H9 (cell line): Measurements from ENCODE around the gene PNPLA1. TPM values are rescaled to one million over a fixed set of nuclear protein-coding genes. Genes with fewer than 3 reads are reported as not detected.

Source experiments
- DNase-seq: peaks from one replicate; pipeline ENCODE4 v3.0.0-alpha.2; 2017
- H2AFZ ChIP-seq: one replicate; pipeline ENCODE4 v1.6.1; 2013; ENCODE audit warnings: mild to moderate bottlenecking, low read length, control low read depth, moderate library complexity
- H2AK5ac ChIP-seq: 2 replicates; pipeline ENCODE4 v1.6.1; 2013; ENCODE audit warnings: low read length, control low read depth, mixed read lengths; ENCODE audit not compliant: insufficient read length
- H2BK120ac ChIP-seq: one replicate; pipeline ENCODE4 v1.6.1; 2013; ENCODE audit warnings: low read depth, mild to moderate bottlenecking, low read length, control low read depth, inconsistent platforms; ENCODE audit not compliant: poor library complexity, severe bottlenecking
- H2BK12ac ChIP-seq: 2 replicates; pipeline ENCODE4 v1.6.1; 2013; ENCODE audit warnings: low read length, control low read depth, mixed read lengths, low read depth; ENCODE audit not compliant: insufficient read length
- H2BK15ac ChIP-seq: 2 replicates; pipeline ENCODE4 v1.6.1; 2013; ENCODE audit warnings: low read depth, low read length, control low read depth
- H2BK20ac ChIP-seq: one replicate; pipeline ENCODE4 v1.6.1; 2013; ENCODE audit warnings: low read depth, mild to moderate bottlenecking, low read length, control low read depth, inconsistent platforms; ENCODE audit not compliant: poor library complexity, severe bottlenecking
- H2BK5ac ChIP-seq: 2 replicates; pipeline ENCODE4 v1.6.1; 2013; ENCODE audit warnings: low read length, control low read depth, mixed read lengths; ENCODE audit not compliant: insufficient read length
- H3K14ac ChIP-seq: 2 replicates; pipeline ENCODE4 v1.6.1; 2013; ENCODE audit warnings: low read length, control low read depth; ENCODE audit not compliant: insufficient read depth
- H3K18ac ChIP-seq: 2 replicates; pipeline ENCODE4 v1.6.1; 2013; ENCODE audit warnings: low read depth, mild to moderate bottlenecking, mixed read lengths, low read length, control low read depth; ENCODE audit not compliant: insufficient read length
- H3K23ac ChIP-seq: 2 replicates; pipeline ENCODE4 v1.6.1; 2013; ENCODE audit warnings: low read length, control low read depth, mixed read lengths, low read depth; ENCODE audit not compliant: insufficient read length
- H3K23me2 ChIP-seq: 2 replicates; pipeline ENCODE4 v1.6.1; 2013; ENCODE audit warnings: low read depth, mild to moderate bottlenecking, mixed read lengths, low read length, control low read depth; ENCODE audit not compliant: insufficient read length, poor library complexity, severe bottlenecking
- H3K27ac ChIP-seq: 2 replicates; pipeline ENCODE4 v1.5.1; 2013; ENCODE audit warnings: low read length, control low read depth, mixed read lengths, low read depth; ENCODE audit not compliant: insufficient read length
- H3K27me3 ChIP-seq: 2 replicates; pipeline ENCODE4 v1.6.1; 2013; ENCODE audit warnings: low read length, control low read depth, inconsistent platforms; ENCODE audit not compliant: insufficient read depth
- H3K4ac ChIP-seq: 2 replicates; pipeline ENCODE4 v1.6.1; 2013; ENCODE audit warnings: low read depth, mild to moderate bottlenecking, control low read depth, inconsistent platforms, low read length, moderate library complexity
- H3K4me1 ChIP-seq: 2 replicates; pipeline ENCODE4 v1.6.1; 2013; ENCODE audit warnings: low read length, control low read depth, inconsistent platforms; ENCODE audit not compliant: insufficient read depth
- H3K4me2 ChIP-seq: 2 replicates; pipeline ENCODE4 v1.6.1; 2013; ENCODE audit warnings: low read length, control low read depth, mixed read lengths; ENCODE audit not compliant: insufficient read length, insufficient read depth
- H3K56ac ChIP-seq: 2 replicates; pipeline ENCODE4 v1.6.1; 2013; ENCODE audit warnings: low read depth, mild to moderate bottlenecking, mixed read lengths, low read length, control low read depth; ENCODE audit not compliant: insufficient read length
- H3K79me1 ChIP-seq: 2 replicates; pipeline ENCODE4 v1.6.1; 2013; ENCODE audit warnings: low read depth, mild to moderate bottlenecking, moderate library complexity, low read length, control low read depth, inconsistent platforms; ENCODE audit not compliant: insufficient read depth, poor library complexity, severe bottlenecking
- H3K79me2 ChIP-seq: 2 replicates; pipeline ENCODE4 v1.6.1; 2013; ENCODE audit warnings: low read length, control low read depth, inconsistent platforms; ENCODE audit not compliant: insufficient read depth
- H3K9ac ChIP-seq: 2 replicates; pipeline ENCODE4 v1.6.1; 2013; ENCODE audit warnings: low read length, control low read depth, mixed read lengths; ENCODE audit not compliant: insufficient read length; ENCODE audit errors: extremely low read depth
- H3K9me3 ChIP-seq: one replicate; pipeline ENCODE4 v1.6.1; 2013; ENCODE audit warnings: low read depth, low read length, inconsistent platforms; ENCODE audit not compliant: control insufficient read depth
- H3T11ph ChIP-seq: one replicate; pipeline ENCODE4 v1.6.1; 2013; ENCODE audit warnings: mild to moderate bottlenecking, low read length, control low read depth, inconsistent platforms
- H4K20me1 ChIP-seq: one replicate; pipeline ENCODE4 v1.6.1; 2013; ENCODE audit not compliant: control insufficient read depth, insufficient read length, insufficient read depth
- H4K5ac ChIP-seq: 2 replicates; pipeline ENCODE4 v1.6.1; 2013; ENCODE audit warnings: low read depth, mild to moderate bottlenecking, mixed read lengths, low read length, control low read depth; ENCODE audit not compliant: insufficient read length
- H4K8ac ChIP-seq: replicated peaks from 2 replicates; pipeline ENCODE4 v1.6.1; 2013; ENCODE audit warnings: low read length, control low read depth, mixed read lengths, low read depth; ENCODE audit not compliant: insufficient read length
- H4K91ac ChIP-seq: 2 replicates; pipeline ENCODE4 v1.6.1; 2013; ENCODE audit warnings: low read depth, mild to moderate bottlenecking, moderate library complexity, mixed read lengths, low read length, control low read depth; ENCODE audit not compliant: insufficient read length
- H3K27ac Mint-ChIP-seq, 3 experiments: 2 replicates in 2 of 3; 3 replicates in 1 of 3; pipeline ENCODE4 v1.8.0; 2020 to 2021; ENCODE audit warnings: mixed read lengths in 3 of 3, mild to moderate bottlenecking in 1 of 3, moderate library complexity in 1 of 3
- H3K27me3 Mint-ChIP-seq: 2 replicates; pipeline ENCODE4 v1.8.0; 2021; ENCODE audit warnings: low read depth, mild to moderate bottlenecking, moderate library complexity, mixed read lengths
- H3K36me3 Mint-ChIP-seq, 3 experiments: 2 replicates in 2 of 3; 3 replicates in 1 of 3; pipeline ENCODE4 v1.8.0; 2020 to 2021; ENCODE audit warnings: low read depth in 3 of 3, mixed read lengths in 3 of 3; ENCODE audit not compliant: insufficient read depth in 1 of 3
- H3K4me1 Mint-ChIP-seq, 2 experiments: 2 replicates each; pipeline ENCODE4 v1.8.0; 2020; ENCODE audit warnings: mixed read lengths in 2 of 2
- H3K4me3 Mint-ChIP-seq, 2 experiments: 2 replicates in 1 of 2; 3 replicates in 1 of 2; pipeline ENCODE4 v1.8.0; 2020 to 2021; ENCODE audit warnings: mild to moderate bottlenecking in 2 of 2, mixed read lengths in 2 of 2, moderate library complexity in 1 of 2
- H3K9me3 Mint-ChIP-seq, 2 experiments: 2 replicates in 1 of 2; 3 replicates in 1 of 2; pipeline ENCODE4 v1.8.0; 2020; ENCODE audit warnings: mild to moderate bottlenecking in 2 of 2, mixed read lengths in 2 of 2, moderate library complexity in 1 of 2
- WGBS: extraction: QIAGEN DNeasy Blood & Tissue Kit; methylation state at CpG from one replicate; pipeline ENCODE4 v1.1.7; 2013; ENCODE audit warnings: missing lambda C conversion rate, low lambda C conversion rate, mixed read lengths; ENCODE audit not compliant: insufficient read length; ENCODE audit errors: extremely low coverage; 5-methylcytosine and 5-hydroxymethylcytosine counted together
- total RNA-seq: library from RNA; stranded (reverse); gene quantifications from 2 replicates; pipeline ENCODE4 v1.2.1, GENCODE V29; 2021
- TF ChIP-seq, protein P1 (sequence below): fragments of 200-600 bp; sonication (generic); conservative IDR thresholded peaks from 3 replicates; pipeline ENCODE4 v1.8.0; 2021; ENCODE audit warnings: antibody characterized with exemption, mild to moderate bottlenecking

PNPLA1 gene
- total RNA-seq, 1 experiment from 2014 or later = 0.09 TPM

DNA sequence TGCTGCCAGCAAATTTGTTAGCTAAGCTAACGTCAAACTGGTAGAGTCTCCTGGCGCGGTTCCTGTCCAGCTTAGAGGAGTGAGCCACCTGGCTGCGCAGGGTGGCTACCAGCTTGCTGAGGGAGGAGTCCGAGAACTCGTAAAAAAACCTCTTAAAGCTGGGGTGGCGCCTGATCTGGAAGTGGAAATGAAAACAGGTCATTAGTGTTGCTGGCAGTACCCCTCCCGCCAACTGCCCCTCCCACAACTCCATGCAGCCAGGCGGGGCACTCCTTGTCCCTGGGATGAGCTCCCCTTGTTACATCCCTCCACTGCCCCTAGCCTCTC, 49.5 kb downstream of the PNPLA1 start:
- Histone ChIP-seq H2AFZ (no peak overlapping the region), H3K14ac (no peak overlapping the region; the same call in 1 of the 2 replicates), H3K4me2 (no peak overlapping the region), H2BK120ac (no peak overlapping the region), H3K27me3 (no peaks in the 10 kb centered on the region), H3K18ac (no peak overlapping the region), H2AK5ac (no peak overlapping the region), H4K91ac (no peak overlapping the region), H3K4ac (no peak overlapping the region), H4K8ac (no peak overlapping the region), H4K5ac (no peak overlapping the region), H3K79me1 (no peaks in the 10 kb centered on the region), H3K9ac (no peak overlapping the region), H4K20me1 (no peaks in the 10 kb centered on the region), H3K23ac (no peak overlapping the region), H2BK20ac (no peak overlapping the region), H3K9me3 (no peaks in the 10 kb centered on the region), H2BK15ac (no peak overlapping the region), H3K23me2 (no peaks in the 10 kb centered on the region), H3K4me1 (no peaks in the 10 kb centered on the region), H2BK5ac (no peak overlapping the region), H3K56ac (no peak overlapping the region), H2BK12ac (no peak overlapping the region), H3K27ac (no peak overlapping the region), H3K79me2 (no peaks in the 10 kb centered on the region), H3T11ph (no peak overlapping the region)
- no peak for DNase-seq
- Mint-ChIP-seq H3K36me3 (no peaks in the 10 kb centered on the region), H3K9me3 (no peaks in the 10 kb centered on the region; a peak in 1 of 5 replicates), H3K27me3 (peaks cover 6% of the 10 kb centered on the region), H3K27ac (no peak overlapping the region), H3K4me3 (no peak overlapping the region), H3K4me1 (peaks cover 15 to 35% of the 10 kb centered on the region in 2 experiments)
- WGBS = no CpG with 5 or more reads among the region's 9 CpGs
- TF ChIP-seq, protein P1, sequence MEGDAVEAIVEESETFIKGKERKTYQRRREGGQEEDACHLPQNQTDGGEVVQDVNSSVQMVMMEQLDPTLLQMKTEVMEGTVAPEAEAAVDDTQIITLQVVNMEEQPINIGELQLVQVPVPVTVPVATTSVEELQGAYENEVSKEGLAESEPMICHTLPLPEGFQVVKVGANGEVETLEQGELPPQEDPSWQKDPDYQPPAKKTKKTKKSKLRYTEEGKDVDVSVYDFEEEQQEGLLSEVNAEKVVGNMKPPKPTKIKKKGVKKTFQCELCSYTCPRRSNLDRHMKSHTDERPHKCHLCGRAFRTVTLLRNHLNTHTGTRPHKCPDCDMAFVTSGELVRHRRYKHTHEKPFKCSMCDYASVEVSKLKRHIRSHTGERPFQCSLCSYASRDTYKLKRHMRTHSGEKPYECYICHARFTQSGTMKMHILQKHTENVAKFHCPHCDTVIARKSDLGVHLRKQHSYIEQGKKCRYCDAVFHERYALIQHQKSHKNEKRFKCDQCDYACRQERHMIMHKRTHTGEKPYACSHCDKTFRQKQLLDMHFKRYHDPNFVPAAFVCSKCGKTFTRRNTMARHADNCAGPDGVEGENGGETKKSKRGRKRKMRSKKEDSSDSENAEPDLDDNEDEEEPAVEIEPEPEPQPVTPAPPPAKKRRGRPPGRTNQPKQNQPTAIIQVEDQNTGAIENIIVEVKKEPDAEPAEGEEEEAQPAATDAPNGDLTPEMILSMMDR = no peak
